HUES48 (cell line): ENCODE data around the gene RPRD1B.
"Not testable (repeated sequence)": the region's sequence is repeated elsewhere in the genome, so short reads cannot be mapped to it uniquely, and the experiment has no call there.

ENCODE experiments used
- H3K27ac ChIP-seq: one replicate; pipeline ENCODE4 v1.7.0; 2013; ENCODE audit warnings: low read depth, low read length, inconsistent platforms
- H3K27me3 ChIP-seq: 2 replicates; pipeline ENCODE4 v1.6.1; 2013; ENCODE audit warnings: mild to moderate bottlenecking, low read length; ENCODE audit not compliant: control insufficient read depth, insufficient read depth
- H3K36me3 ChIP-seq: 2 replicates; pipeline ENCODE4 v1.6.1; 2013; ENCODE audit warnings: low read length; ENCODE audit not compliant: control insufficient read depth, insufficient read depth
- H3K4me1 ChIP-seq: 2 replicates; pipeline ENCODE4 v1.6.1; 2013; ENCODE audit warnings: mild to moderate bottlenecking, low read length; ENCODE audit not compliant: control insufficient read depth, insufficient read depth
- H3K4me3 ChIP-seq: 2 replicates; pipeline ENCODE4 v1.5.1; 2013; ENCODE audit warnings: mild to moderate bottlenecking, low read depth, low read length
- H3K9ac ChIP-seq: 2 replicates; pipeline ENCODE4 v1.6.1; 2013; ENCODE audit warnings: mild to moderate bottlenecking, low read depth, low read length, moderate library complexity
- H3K9me3 ChIP-seq: 2 replicates; pipeline ENCODE4 v1.6.1; 2013; ENCODE audit warnings: low read length; ENCODE audit not compliant: control insufficient read depth, insufficient read depth

RPRD1B gene

DNA sequence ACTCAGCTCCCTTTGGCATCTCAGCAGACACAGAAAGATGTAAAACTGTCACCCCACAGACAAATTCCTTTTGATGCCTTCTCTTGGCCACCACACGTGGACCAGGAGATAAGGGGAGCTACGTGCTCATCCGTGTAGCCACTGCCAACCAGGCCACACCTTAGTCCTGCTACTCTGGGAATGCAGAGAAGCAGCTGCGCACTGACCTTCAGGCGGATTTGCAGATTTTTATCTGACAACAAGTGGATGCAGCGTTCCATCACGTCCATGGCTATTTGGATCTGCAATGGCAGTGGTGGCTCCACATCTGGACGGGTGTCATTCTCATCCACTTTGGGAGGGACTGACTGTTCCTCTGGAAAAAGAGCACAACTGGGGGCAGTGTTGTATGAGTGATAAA lies 31.1 kb upstream of the RPRD1B start:
- no peak overlapping the region for H3K27ac ChIP-seq
- no peaks in the 10 kb centered on the region for H3K9me3 ChIP-seq
- no peaks in the 10 kb centered on the region for H3K4me1 ChIP-seq
- no peak overlapping the region for H3K9ac ChIP-seq
- no peak overlapping the region for H3K4me3 ChIP-seq
- H3K27me3 ChIP-seq: no peaks in the 10 kb centered on the region
- H3K36me3 ChIP-seq: peaks cover 91% of the 10 kb centered on the region

DNA sequence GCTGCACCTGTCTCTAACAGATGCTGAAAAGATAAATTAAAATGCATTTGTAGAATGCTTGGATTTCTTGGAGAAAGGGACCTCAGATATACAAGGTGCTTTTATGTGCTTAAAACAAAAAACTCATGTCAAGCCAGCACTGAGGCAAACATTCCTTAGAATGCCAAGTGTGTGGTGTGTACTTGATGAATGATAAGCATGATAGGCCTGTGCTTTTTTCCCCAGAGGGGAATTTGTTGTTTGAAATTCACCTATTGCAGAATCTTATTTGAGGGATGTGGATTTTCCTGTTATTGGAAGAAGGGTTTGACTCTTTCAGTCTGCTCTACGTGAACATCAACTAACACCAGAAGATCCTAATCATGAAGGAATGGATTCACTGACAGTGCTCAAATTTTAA lies 29.1 kb upstream of the RPRD1B start:
- Histone ChIP-seq H3K9me3 (no peaks in the 10 kb centered on the region), H3K27me3 (no peaks in the 10 kb centered on the region), H3K9ac (no peak overlapping the region), H3K36me3 (peaks cover 71% of the 10 kb centered on the region), H3K4me1 (no peaks in the 10 kb centered on the region), H3K4me3 (no peak overlapping the region), H3K27ac (no peak overlapping the region)

DNA sequence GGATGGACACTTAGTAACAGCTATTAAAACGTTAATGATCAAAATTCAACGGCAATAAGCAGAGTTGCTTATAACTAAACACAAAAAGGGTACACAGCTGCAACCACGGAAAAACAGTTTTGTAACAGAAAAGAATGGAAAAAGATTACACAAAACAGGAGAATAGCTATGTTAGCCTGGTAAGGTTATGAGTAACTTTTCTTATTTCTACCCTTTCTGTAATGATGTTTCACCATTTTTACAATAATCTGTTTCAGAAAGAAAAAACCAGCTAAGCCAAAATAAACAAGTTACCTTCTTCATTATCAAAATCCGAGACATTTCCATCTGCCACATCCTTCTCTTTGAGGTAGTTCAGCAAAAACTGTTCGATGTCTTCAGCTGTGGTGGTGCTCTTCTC lies 27.6 kb upstream of the RPRD1B start:
- no peaks in the 10 kb centered on the region for H3K4me1 ChIP-seq
- no peaks in the 10 kb centered on the region for H3K9me3 ChIP-seq
- H3K27me3 ChIP-seq: no peaks in the 10 kb centered on the region
- H3K4me3 ChIP-seq: no peak overlapping the region
- no peak overlapping the region for H3K9ac ChIP-seq
- no peak overlapping the region for H3K27ac ChIP-seq
- H3K36me3 ChIP-seq: peaks cover 65% of the 10 kb centered on the region

DNA sequence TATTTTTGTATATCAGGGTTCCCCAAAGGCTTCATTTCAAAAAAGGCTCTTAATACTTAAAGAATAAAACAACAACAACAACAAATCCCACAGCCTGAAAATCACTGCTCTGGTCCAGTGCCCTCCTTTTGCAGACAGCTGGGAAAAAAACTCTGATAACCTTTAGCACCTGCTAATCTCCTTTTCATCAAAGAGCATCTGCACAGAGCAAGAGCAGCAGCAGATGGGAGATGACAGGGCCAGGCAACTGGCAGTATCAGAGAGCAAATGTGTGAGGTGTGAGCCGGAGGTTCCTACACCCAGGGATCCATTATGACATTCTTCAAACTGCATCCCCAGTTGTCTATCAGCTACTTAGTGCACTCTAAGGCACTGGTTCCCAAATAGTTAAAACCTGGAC lies 26.0 kb upstream of the RPRD1B start:
- Histone ChIP-seq H3K4me3 (no peak overlapping the region), H3K27ac (no peak overlapping the region), H3K27me3 (no peaks in the 10 kb centered on the region), H3K36me3 (peaks cover 65% of the 10 kb centered on the region), H3K4me1 (no peaks in the 10 kb centered on the region), H3K9me3 (no peaks in the 10 kb centered on the region), H3K9ac (no peak overlapping the region)

DNA sequence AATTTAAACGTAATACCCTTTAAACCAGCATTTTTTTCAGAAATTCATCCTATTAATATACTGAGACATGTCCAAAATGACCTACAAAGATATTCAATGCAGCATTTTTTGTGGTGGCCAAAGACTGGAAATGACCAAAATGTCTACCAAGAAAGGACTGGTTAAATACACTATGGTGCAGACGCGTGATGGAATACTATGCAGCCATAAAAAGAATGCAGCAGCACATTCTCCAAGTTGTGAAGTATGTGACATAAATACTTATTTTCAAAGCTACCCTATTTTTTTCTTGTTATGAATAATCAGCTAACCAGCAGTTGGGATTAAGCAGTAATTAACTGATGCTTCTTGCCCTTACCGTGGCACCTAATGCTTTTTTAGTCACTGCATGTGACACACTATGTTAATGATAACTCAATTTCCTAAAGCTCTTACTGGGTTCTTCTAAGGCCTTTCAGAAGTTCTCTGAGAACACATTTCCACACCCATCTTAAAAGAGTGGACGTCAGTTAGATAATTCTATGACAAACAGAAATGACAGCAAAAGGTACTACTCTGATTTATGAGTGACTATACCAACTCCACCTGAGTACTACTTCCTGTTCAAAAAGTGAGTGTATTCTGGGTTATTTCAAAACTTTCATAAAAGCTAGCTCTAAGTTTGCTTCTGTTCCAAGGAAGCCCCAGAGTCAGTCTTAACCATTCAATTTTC lies 25.2 kb upstream of the RPRD1B start:
- Histone ChIP-seq H3K4me1 (no peaks in the 10 kb centered on the region), H3K36me3 (peaks cover 65% of the 10 kb centered on the region), H3K4me3 (no peak overlapping the region), H3K9ac (no peak overlapping the region), H3K27ac (no peak overlapping the region), H3K9me3 (no peaks in the 10 kb centered on the region), H3K27me3 (no peaks in the 10 kb centered on the region)

DNA sequence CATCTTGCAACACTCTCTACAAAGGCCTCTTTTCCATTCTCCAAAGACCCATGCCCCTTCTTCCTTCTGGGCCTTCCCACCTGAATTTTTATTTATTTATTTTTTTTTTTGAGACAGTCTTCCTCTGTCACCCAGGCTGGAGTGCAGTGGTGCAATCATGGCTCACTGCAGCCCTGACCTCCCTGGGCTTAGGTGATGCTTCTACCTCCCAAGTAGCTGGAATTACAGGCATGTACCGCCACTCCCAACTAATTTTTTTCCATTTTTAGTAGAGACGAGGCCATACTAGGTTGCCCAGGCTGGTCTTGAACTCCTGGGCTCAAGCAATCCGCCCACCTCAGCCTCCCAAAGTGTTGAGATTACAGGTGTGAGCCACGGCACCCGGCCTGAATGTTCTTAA lies 24.1 kb upstream of the RPRD1B start:
- not testable (repeated sequence) for H3K4me1 ChIP-seq, H3K4me3 ChIP-seq, H3K9ac ChIP-seq, H3K27ac ChIP-seq, H3K9me3 ChIP-seq, H3K27me3 ChIP-seq
- H3K36me3 ChIP-seq: peaks cover 67% of the 10 kb centered on the region

- Histone ChIP-seq H3K27me3 (no peaks in the 10 kb centered on the region), H3K4me3 (no peak overlapping the region), H3K9ac (no peak overlapping the region), H3K4me1 (no peaks in the 10 kb centered on the region), H3K36me3 (peaks cover 53% of the 10 kb centered on the region), H3K27ac (no peak overlapping the region), H3K9me3 (no peaks in the 10 kb centered on the region)
These were observed 21.9 kb upstream of the RPRD1B start for GRCh38 chr20:38011696-38012095.

DNA sequence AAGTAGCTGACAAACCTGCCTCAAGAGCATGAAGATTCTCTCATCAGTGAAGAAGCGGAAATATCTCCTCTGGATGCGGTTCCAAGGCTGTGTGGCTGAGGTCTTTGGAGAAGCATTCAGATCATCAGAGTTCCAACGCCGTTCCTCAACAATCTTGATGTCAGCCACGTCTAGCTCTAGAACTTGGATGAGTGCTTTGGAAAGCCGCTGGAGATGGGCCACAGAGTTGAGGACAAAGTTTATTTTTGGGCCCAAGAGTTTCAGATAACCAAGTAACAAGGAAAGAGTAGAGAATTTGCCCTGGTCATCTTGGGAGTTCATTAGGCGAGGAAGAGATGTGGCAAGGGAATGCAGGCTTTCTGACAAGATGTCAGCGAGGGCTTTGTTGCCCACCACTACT lies 21.2 kb upstream of the RPRD1B start:
- Histone ChIP-seq H3K36me3 (peaks cover 56% of the 10 kb centered on the region), H3K9me3 (no peaks in the 10 kb centered on the region), H3K27ac (no peak overlapping the region), H3K27me3 (no peaks in the 10 kb centered on the region), H3K4me1 (no peaks in the 10 kb centered on the region), H3K4me3 (no peak overlapping the region), H3K9ac (no peak overlapping the region)

GRCh38 chr20:38013887-38014286 lies 19.7 kb upstream of the RPRD1B start:
- Histone ChIP-seq H3K4me1 (no peaks in the 10 kb centered on the region), H3K27me3 (no peaks in the 10 kb centered on the region), H3K9me3 (peaks cover 11% of the 10 kb centered on the region), H3K36me3 (peaks cover 71% of the 10 kb centered on the region), H3K4me3 (no peak overlapping the region), H3K27ac (no peak overlapping the region), H3K9ac (no peak overlapping the region)

- Histone ChIP-seq H3K9me3 (peaks cover 11% of the 10 kb centered on the region), H3K36me3 (peaks cover 45% of the 10 kb centered on the region), H3K4me1 (no peaks in the 10 kb centered on the region), H3K27ac (no peak overlapping the region), H3K9ac (no peak overlapping the region), H3K4me3 (no peak overlapping the region), H3K27me3 (no peaks in the 10 kb centered on the region)
These were observed 15.6 kb upstream of the RPRD1B start for GRCh38 chr20:38017959-38018358.

DNA sequence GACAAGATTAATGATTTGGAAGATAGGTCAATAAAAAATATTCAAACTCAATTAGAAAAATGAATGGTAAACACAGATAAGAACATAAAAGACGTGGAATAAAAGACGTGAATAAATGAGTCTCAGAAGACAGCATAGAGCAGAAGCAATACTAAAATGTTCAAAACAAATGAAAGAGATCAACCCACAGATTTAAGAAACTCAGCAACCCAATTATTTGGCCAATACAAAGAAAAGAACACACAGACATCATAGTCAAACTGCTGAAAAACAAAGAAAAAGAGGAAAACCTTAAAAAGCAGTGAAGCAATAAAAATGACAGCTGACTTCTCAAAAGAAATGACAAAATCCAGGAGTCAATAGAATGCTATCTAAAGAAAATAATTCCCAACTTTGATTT lies 15.2 kb upstream of the RPRD1B start:
- H3K4me3 ChIP-seq: no peak overlapping the region
- H3K27ac ChIP-seq: no peak overlapping the region
- H3K9me3 ChIP-seq: peaks cover 11% of the 10 kb centered on the region
- peaks cover 40% of the 10 kb centered on the region for H3K36me3 ChIP-seq
- H3K9ac ChIP-seq: no peak overlapping the region
- H3K4me1 ChIP-seq: no peaks in the 10 kb centered on the region
- H3K27me3 ChIP-seq: no peaks in the 10 kb centered on the region
